Neuronal stem cell (in vitro differentiated cells): ENCODE results near the gene DDA1.

Experiments
- DNase-seq: peaks from one replicate; pipeline ENCODE4 v3.0.0-alpha.2; 2013; ENCODE audit warnings: low spot score
- H2AFZ ChIP-seq: one replicate; pipeline ENCODE4 v1.6.1; 2013; ENCODE audit warnings: mild to moderate bottlenecking, low read length, inconsistent platforms
- H2AK5ac ChIP-seq: 2 replicates; pipeline ENCODE4 v1.6.1; 2013; ENCODE audit warnings: low read depth, mild to moderate bottlenecking, inconsistent platforms, low read length, moderate library complexity, mixed read lengths
- H2BK120ac ChIP-seq: 2 replicates; pipeline ENCODE4 v1.6.1; 2013; ENCODE audit warnings: low read depth, mild to moderate bottlenecking, inconsistent platforms, low read length, moderate library complexity, mixed read lengths
- H2BK12ac ChIP-seq: one replicate; pipeline ENCODE4 v1.6.1; 2013; ENCODE audit warnings: low read length, inconsistent platforms
- H2BK15ac ChIP-seq: 2 replicates; pipeline ENCODE4 v1.6.1; 2013; ENCODE audit warnings: mild to moderate bottlenecking, low read length, inconsistent platforms, mixed read lengths
- H2BK5ac ChIP-seq: one replicate; pipeline ENCODE4 v1.6.1; 2013; ENCODE audit warnings: inconsistent platforms, mild to moderate bottlenecking, low read length, moderate library complexity
- H3K14ac ChIP-seq: one replicate; pipeline ENCODE4 v1.6.1; 2013; ENCODE audit warnings: low read length, inconsistent platforms
- H3K18ac ChIP-seq: 2 replicates; pipeline ENCODE4 v1.6.1; 2013; ENCODE audit warnings: low read length, inconsistent platforms
- H3K23ac ChIP-seq: 2 replicates; pipeline ENCODE4 v1.6.1; 2013; ENCODE audit warnings: low read depth, mild to moderate bottlenecking, mixed read lengths, low read length, inconsistent platforms; ENCODE audit not compliant: poor library complexity
- H3K27ac ChIP-seq: replicated peaks from 3 replicates; pipeline ENCODE4 v1.5.1; 2013; ENCODE audit warnings: low read length, inconsistent platforms
- H3K27me3 ChIP-seq, 3 experiments: 2 replicates each; pipeline ENCODE4 v1.6.1; 2013; ENCODE audit warnings: low read length in 3 of 3, mild to moderate bottlenecking in 2 of 3, inconsistent platforms in 1 of 3, low read depth in 1 of 3, mixed read lengths in 1 of 3, moderate library complexity in 1 of 3; ENCODE audit not compliant: control insufficient read depth in 3 of 3, insufficient read depth in 3 of 3
- H3K36me3 ChIP-seq, 2 donors: replicated peaks in 1 of 2; 2 replicates each; pipeline ENCODE4 v1.6.1; 2013; ENCODE audit warnings: low read length in 2 of 2; ENCODE audit not compliant: control insufficient read depth in 2 of 2, insufficient read depth in 2 of 2
- H3K4ac ChIP-seq: 2 replicates; pipeline ENCODE4 v1.6.1; 2013; ENCODE audit warnings: inconsistent platforms, mild to moderate bottlenecking, low read length, moderate library complexity
- H3K4me1 ChIP-seq, 2 donors: 1 replicate in 1 of 2; 2 replicates in 1 of 2; pipeline ENCODE4 v1.6.1; 2013; ENCODE audit warnings: low read length in 2 of 2, low read depth in 1 of 2; ENCODE audit not compliant: control insufficient read depth in 2 of 2, insufficient read depth in 1 of 2
- H3K4me2 ChIP-seq: one replicate; pipeline ENCODE4 v1.6.1; 2013; ENCODE audit warnings: mild to moderate bottlenecking, low read length, inconsistent platforms; ENCODE audit not compliant: insufficient read depth, poor library complexity, severe bottlenecking
- H3K4me3 ChIP-seq, 2 donors: 2 replicates each; pipeline ENCODE4 v1.5.1; 2013; ENCODE audit warnings: low read length in 2 of 2, mild to moderate bottlenecking in 2 of 2, inconsistent platforms in 1 of 2, moderate library complexity in 1 of 2
- H3K79me1 ChIP-seq: one replicate; pipeline ENCODE4 v1.6.1; 2013; ENCODE audit warnings: low read depth, mild to moderate bottlenecking, inconsistent platforms, low read length, moderate library complexity
- H3K9ac ChIP-seq: one replicate; pipeline ENCODE4 v1.6.1; 2013; ENCODE audit warnings: mild to moderate bottlenecking, low read depth, low read length, inconsistent platforms; ENCODE audit not compliant: poor library complexity
- H3K9me3 ChIP-seq, 2 donors: replicated peaks in 1 of 2; 2 replicates each; pipeline versions ENCODE3 to v1.6.1; 2013; ENCODE audit warnings: low read length in 2 of 2, mild to moderate bottlenecking in 2 of 2, inconsistent platforms in 1 of 2, low read depth in 1 of 2, mixed read lengths in 1 of 2, moderate library complexity in 1 of 2; ENCODE audit not compliant: control insufficient read depth in 2 of 2, insufficient read depth in 1 of 2
- H4K8ac ChIP-seq: one replicate; pipeline ENCODE4 v1.6.1; 2013; ENCODE audit warnings: low read depth, mild to moderate bottlenecking, inconsistent platforms, low read length, moderate library complexity
- H4K91ac ChIP-seq: one replicate; pipeline ENCODE4 v1.6.1; 2013; ENCODE audit warnings: low read length, low read depth, mild to moderate bottlenecking, inconsistent platforms; ENCODE audit not compliant: poor library complexity
- WGBS, 2 donors: extraction: QIAGEN DNeasy Blood & Tissue Kit; methylation state at CpG; one replicate each; pipeline ENCODE4 v1.1.7; 2013; ENCODE audit warnings: missing lambda C conversion rate in 2 of 2, mixed read lengths in 1 of 2; ENCODE audit not compliant: insufficient read length in 2 of 2, insufficient replicate concordance in 1 of 2; ENCODE audit errors: extremely low coverage in 2 of 2; 5-methylcytosine and 5-hydroxymethylcytosine counted together

The DDA1 gene

GRCh38 chr19:17319473-17320238 lies 10.3 kb downstream of the DDA1 start:
- DNase-seq = no peak
- H3K36me3 ChIP-seq = peaks cover 28 to 64% of the 10 kb centered on the region in 2 donors
- H3K4me3 ChIP-seq = no peak overlapping the region
- H3K79me1 ChIP-seq = peaks cover 15% of the 10 kb centered on the region
- H2BK15ac ChIP-seq = no peak overlapping the region
- H2BK5ac ChIP-seq = no peak overlapping the region
- no peak overlapping the region for H2BK120ac ChIP-seq
- H3K27ac ChIP-seq = no peak overlapping the region
- H3K4me1 ChIP-seq = peaks cover 0 to 7% of the 10 kb centered on the region in 2 donors
- H3K4ac ChIP-seq = no peak overlapping the region
- H4K8ac ChIP-seq = no peak overlapping the region
- H3K9ac ChIP-seq = no peak overlapping the region
- no peak overlapping the region for H2BK12ac ChIP-seq
- H3K18ac ChIP-seq = no peak overlapping the region
- no CpG with 5 or more reads among the region's 40 CpGs for WGBS, 2 donors
- no peak overlapping the region for H3K14ac ChIP-seq
- H3K9me3 ChIP-seq = peaks cover 0 to 2% of the 10 kb centered on the region in 2 donors
- no peak overlapping the region for H2AFZ ChIP-seq
- H3K23ac ChIP-seq = no peak overlapping the region
- no peak overlapping the region for H4K91ac ChIP-seq
- H2AK5ac ChIP-seq = no peak overlapping the region
- H3K4me2 ChIP-seq = no peak overlapping the region
- no peaks in the 10 kb centered on the region for H3K27me3 ChIP-seq

- DNase-seq = no peak
- H3K14ac ChIP-seq = no peak overlapping the region
- no peaks in the 10 kb centered on the region for H3K27me3 ChIP-seq
- H3K36me3 ChIP-seq = peaks cover 28 to 68% of the 10 kb centered on the region in 2 donors
- H3K4me1 ChIP-seq = peaks cover 0 to 7% of the 10 kb centered on the region in 2 donors
- H4K91ac ChIP-seq = no peak overlapping the region
- no peak overlapping the region for H3K18ac ChIP-seq
- H3K9me3 ChIP-seq = peaks cover 0 to 2% of the 10 kb centered on the region in 2 donors
- H3K23ac ChIP-seq = peak overlapping the region; percentile 65
- no peak overlapping the region for H2AK5ac ChIP-seq
- no CpG with 5 or more reads among the region's 11 CpGs for WGBS, 2 donors
- H3K9ac ChIP-seq = peak overlapping the region; percentile 30
- H2AFZ ChIP-seq = no peak overlapping the region
- H2BK5ac ChIP-seq = peak overlapping the region; percentile 24
- H4K8ac ChIP-seq = no peak overlapping the region
- H3K4me2 ChIP-seq = no peak overlapping the region
- no peak overlapping the region for H2BK12ac ChIP-seq
- H2BK120ac ChIP-seq = no peak overlapping the region
- H3K27ac ChIP-seq = no peak overlapping the region
- peaks cover 15% of the 10 kb centered on the region for H3K79me1 ChIP-seq
- no peak overlapping the region for H3K4ac ChIP-seq
- H3K4me3 ChIP-seq = no peak overlapping the region
- H2BK15ac ChIP-seq = no peak overlapping the region
These were observed 11.1 kb downstream of the DDA1 start for GRCh38 chr19:17320435-17320834.

GRCh38 chr19:17321655-17322489 lies 12.5 kb downstream of the DDA1 start:
- Histone ChIP-seq H3K14ac (no peak overlapping the region), H3K36me3 (peaks cover 26 to 68% of the 10 kb centered on the region in 2 donors)

GRCh38 chr19:17322854-17323253 lies 13.5 kb downstream of the DDA1 start:
- H3K14ac ChIP-seq = no peak overlapping the region
- H2BK5ac ChIP-seq = no peak overlapping the region
- DNase-seq = no peak
- H2BK120ac ChIP-seq = no peak overlapping the region
- H2AFZ ChIP-seq = no peak overlapping the region
- peaks cover 0 to 15% of the 10 kb centered on the region in 2 donors for H3K4me1 ChIP-seq
- H3K18ac ChIP-seq = no peak overlapping the region
- peak overlapping the region; percentile 16 for H3K23ac ChIP-seq
- H3K9ac ChIP-seq = no peak overlapping the region
- no peak overlapping the region for H2BK15ac ChIP-seq
- H4K8ac ChIP-seq = no peak overlapping the region
- peaks cover 26 to 78% of the 10 kb centered on the region in 2 donors for H3K36me3 ChIP-seq
- no peak overlapping the region for H3K4me2 ChIP-seq
- peaks cover 0 to 2% of the 10 kb centered on the region in 2 donors for H3K9me3 ChIP-seq
- H3K27ac ChIP-seq = peak overlapping the region; percentile 21
- no peak overlapping the region for H2BK12ac ChIP-seq
- H3K79me1 ChIP-seq = peaks cover 13% of the 10 kb centered on the region
- no peaks in the 10 kb centered on the region for H3K27me3 ChIP-seq
- no peak overlapping the region for H2AK5ac ChIP-seq
- no peak overlapping the region for H3K4me3 ChIP-seq
- no peak overlapping the region for H3K4ac ChIP-seq
- H4K91ac ChIP-seq = no peak overlapping the region
- WGBS, 2 donors = no CpG with 5 or more reads among the region's 10 CpGs

More at GRCh38 chr19:17321655-17322489, 12.5 kb downstream of the DDA1 start:
- Histone ChIP-seq H2AK5ac (no peak overlapping the region), H2BK120ac (no peak overlapping the region), H3K9ac (peak overlapping the region; percentile 47), H2AFZ (no peak overlapping the region), H3K23ac (peak overlapping the region; percentile 40), H2BK15ac (no peak overlapping the region), H4K91ac (peak overlapping the region; percentile 1), H3K4me3 (no peak overlapping the region), H3K18ac (peak overlapping the region; percentile 80), H3K27me3 (no peaks in the 10 kb centered on the region), H3K4me2 (no peak overlapping the region), H3K79me1 (peaks cover 10% of the 10 kb centered on the region), H2BK12ac (no peak overlapping the region), H3K4me1 (peaks cover 0 to 7% of the 10 kb centered on the region in 2 donors), H3K4ac (peak overlapping the region; percentile 76), H4K8ac (peak overlapping the region; percentile 56), H2BK5ac (peak overlapping the region; percentile 82), H3K27ac (peak overlapping the region; percentile 21), H3K9me3 (peaks cover 0 to 2% of the 10 kb centered on the region in 2 donors)
- WGBS, 2 donors = no CpG with 5 or more reads among the region's 19 CpGs
- no peak for DNase-seq
